Activated CD4-positive, alpha-beta T cell treated with anti-CD3 and anti-CD28 coated beads, Interleukin-2, amount 10 ng/mL, durations not matched to agents 24 days and 14 days (primary cell): ENCODE data around the gene CTNNA3. TPM values are rescaled to one million over a fixed set of nuclear protein-coding genes. Genes with fewer than 3 reads are reported as not detected.

Experiments
- DNase-seq: peaks from one replicate; pipeline ENCODE4 v3.0.0; 2022
- H3K27ac Mint-ChIP-seq: one replicate; pipeline ENCODE4 v1.8.0; 2022; ENCODE audit warnings: mild to moderate bottlenecking, mixed read lengths
- H3K27me3 Mint-ChIP-seq: one replicate; pipeline ENCODE4 v1.8.0; 2022; ENCODE audit warnings: mixed read lengths
- H3K36me3 Mint-ChIP-seq: one replicate; pipeline ENCODE4 v1.8.0; 2022; ENCODE audit warnings: low read depth, mild to moderate bottlenecking, mixed read lengths
- H3K4me1 Mint-ChIP-seq: one replicate; pipeline ENCODE4 v1.8.0; 2021; ENCODE audit warnings: mixed read lengths
- H3K4me3 Mint-ChIP-seq: one replicate; pipeline ENCODE4 v1.8.0; 2022; ENCODE audit warnings: mild to moderate bottlenecking, moderate library complexity, mixed read lengths
- H3K9me3 Mint-ChIP-seq: one replicate; pipeline ENCODE4 v1.8.0; 2021; ENCODE audit warnings: mixed read lengths
- intact Hi-C: fragments of 100-400 bp; cut with micrococcal nuclease; formaldehyde crosslinking; loops from one replicate; pipeline ENCODE4 v1.15.1; 2023
- total RNA-seq: library from RNA; stranded (reverse); gene quantifications from 2 replicates; pipeline ENCODE4 v1.2.3, GENCODE V29; 2022

Gene CTNNA3
- total RNA-seq, 1 donor from 2014 or later, result not detected

DNA sequence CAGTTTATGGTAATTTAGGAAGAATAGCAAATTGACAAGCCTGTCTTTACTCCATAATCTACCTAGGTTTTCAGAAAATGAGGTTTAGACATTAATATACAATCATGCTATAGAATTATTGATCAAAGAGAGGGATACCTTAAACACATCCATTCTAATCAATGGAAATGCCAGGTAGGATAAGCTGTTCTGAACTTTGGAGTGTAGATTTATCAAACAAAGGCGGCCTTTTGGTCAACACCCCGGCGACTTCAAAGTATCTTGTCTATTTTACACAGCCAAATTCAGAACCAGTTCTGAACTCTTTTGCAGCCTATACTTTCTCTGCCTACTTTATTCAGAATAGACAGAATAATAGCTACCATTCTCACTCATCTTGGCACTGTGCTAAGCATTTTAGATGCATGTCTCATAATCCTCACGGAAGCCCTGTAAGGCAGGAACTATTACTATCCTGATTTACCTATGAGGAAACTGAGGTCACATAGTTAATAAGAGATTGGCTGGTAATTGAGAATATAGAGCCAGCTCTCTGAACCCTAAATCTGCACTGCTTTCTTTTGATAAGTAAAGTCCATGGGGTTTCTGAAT is 1412.0 kb downstream of the CTNNA3 start:
- H3K27me3 Mint-ChIP-seq, result no peaks in the 10 kb centered on the region
- H3K4me1 Mint-ChIP-seq, result no peaks in the 10 kb centered on the region
- intact Hi-C loops, result no loop called here
- no peaks in the 10 kb centered on the region for H3K36me3 Mint-ChIP-seq
- no peak overlapping the region for H3K27ac Mint-ChIP-seq
- no peak for DNase-seq
- no peak overlapping the region for H3K4me3 Mint-ChIP-seq
- no peaks in the 10 kb centered on the region for H3K9me3 Mint-ChIP-seq

DNA sequence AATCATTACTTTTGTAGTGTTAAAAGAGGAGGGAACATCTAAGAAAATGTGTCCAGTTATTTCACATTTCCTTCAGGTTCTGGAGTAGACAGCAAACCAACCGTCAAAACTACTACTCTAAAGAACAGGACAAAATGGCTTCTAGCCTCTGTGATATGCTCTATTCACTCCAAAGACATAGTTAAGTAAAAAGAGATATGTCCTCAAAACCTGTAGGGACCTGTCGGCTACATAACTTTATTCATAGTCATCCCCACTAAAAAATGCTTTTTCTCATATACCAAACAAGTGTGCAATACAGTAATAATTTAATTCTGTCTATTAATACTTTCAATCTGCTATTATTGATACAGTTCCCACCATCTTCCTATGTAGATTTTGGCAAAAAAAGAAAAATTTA is 1412.9 kb downstream of the CTNNA3 start:
- Mint-ChIP-seq H3K4me1 (no peaks in the 10 kb centered on the region), H3K27ac (no peak overlapping the region), H3K9me3 (no peaks in the 10 kb centered on the region), H3K27me3 (no peaks in the 10 kb centered on the region), H3K4me3 (no peak overlapping the region), H3K36me3 (no peaks in the 10 kb centered on the region)
- intact Hi-C loops, result no loop called here
- DNase-seq, result no peak

DNA sequence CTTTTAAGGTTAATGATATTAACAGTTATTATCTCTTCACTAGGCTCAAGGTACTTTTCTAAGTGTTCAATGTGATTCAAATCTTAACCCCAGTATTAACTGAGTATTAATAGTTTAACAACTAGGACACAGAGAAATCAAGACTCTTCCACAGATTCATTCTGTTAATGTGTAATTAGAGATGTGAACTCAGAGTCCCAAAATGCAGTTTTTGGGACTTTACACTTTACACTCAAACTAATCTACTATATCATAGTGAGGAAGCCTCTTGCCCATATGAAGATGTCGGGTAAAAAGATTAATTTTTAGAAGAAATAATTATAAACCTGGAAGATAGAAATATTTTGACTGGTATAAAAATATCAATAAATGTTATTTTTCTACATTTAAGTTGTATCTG is 1414.7 kb downstream of the CTNNA3 start:
- Mint-ChIP-seq H3K27me3 (no peaks in the 10 kb centered on the region), H3K36me3 (no peaks in the 10 kb centered on the region), H3K27ac (no peak overlapping the region), H3K4me1 (no peaks in the 10 kb centered on the region), H3K4me3 (no peak overlapping the region), H3K9me3 (no peaks in the 10 kb centered on the region)
- intact Hi-C loops, result no loop called here
- no peak for DNase-seq

DNA sequence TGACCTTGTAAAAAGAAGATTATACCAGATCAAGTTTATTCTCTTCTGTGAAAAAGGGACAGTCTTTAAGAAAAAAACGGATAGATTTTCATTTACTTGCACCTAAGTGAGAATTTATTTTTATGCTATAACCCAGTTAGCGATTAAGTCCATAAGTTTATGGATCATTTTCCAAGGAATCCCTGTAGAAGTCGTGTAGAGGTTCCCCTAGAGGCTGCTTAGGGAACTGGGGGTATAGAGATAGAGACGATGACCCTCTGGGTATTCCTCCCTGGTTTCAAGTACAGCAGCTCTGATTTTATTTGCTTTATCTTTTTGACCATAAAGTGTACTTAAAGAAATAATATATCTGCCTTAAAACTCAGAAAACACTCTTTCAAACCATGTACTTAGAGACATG is 1418.5 kb downstream of the CTNNA3 start:
- intact Hi-C loops, result no loop called here
- no peaks in the 10 kb centered on the region for H3K36me3 Mint-ChIP-seq
- H3K27me3 Mint-ChIP-seq, result no peaks in the 10 kb centered on the region
- H3K9me3 Mint-ChIP-seq, result no peaks in the 10 kb centered on the region
- H3K4me3 Mint-ChIP-seq, result no peak overlapping the region
- no peaks in the 10 kb centered on the region for H3K4me1 Mint-ChIP-seq
- DNase-seq, result no peak
- H3K27ac Mint-ChIP-seq, result no peak overlapping the region

DNA sequence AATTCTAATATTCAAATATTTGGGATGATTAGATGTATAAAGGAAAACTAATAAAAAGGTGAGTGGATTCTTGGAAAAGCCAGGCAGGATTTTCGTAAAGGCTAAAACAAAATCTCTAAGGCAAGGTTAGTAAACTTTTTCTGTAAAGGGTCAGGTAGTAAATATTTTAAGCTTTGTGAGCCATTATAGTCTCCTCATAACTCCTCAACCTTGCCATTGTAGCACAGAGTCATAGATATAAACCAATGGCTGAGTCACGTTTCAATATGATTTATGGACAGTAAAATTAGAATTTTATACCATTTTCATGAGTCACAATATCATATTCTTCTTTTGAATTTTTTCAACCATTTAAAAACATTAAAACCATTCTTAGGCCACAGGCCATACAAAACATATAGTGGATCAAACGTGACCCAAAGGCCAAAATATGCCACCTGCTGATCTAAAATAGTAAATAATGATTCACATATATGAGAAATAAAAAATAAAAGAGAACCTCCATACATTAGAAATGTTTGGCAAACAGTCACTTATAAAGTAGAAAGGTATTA is 1422.0 kb downstream of the CTNNA3 start:
- no peaks in the 10 kb centered on the region for H3K27me3 Mint-ChIP-seq
- no peaks in the 10 kb centered on the region for H3K36me3 Mint-ChIP-seq
- H3K4me1 Mint-ChIP-seq, result no peaks in the 10 kb centered on the region
- no peak overlapping the region for H3K27ac Mint-ChIP-seq
- no peaks in the 10 kb centered on the region for H3K9me3 Mint-ChIP-seq
- intact Hi-C loops, result no loop called here
- DNase-seq, result no peak
- H3K4me3 Mint-ChIP-seq, result no peak overlapping the region

DNA sequence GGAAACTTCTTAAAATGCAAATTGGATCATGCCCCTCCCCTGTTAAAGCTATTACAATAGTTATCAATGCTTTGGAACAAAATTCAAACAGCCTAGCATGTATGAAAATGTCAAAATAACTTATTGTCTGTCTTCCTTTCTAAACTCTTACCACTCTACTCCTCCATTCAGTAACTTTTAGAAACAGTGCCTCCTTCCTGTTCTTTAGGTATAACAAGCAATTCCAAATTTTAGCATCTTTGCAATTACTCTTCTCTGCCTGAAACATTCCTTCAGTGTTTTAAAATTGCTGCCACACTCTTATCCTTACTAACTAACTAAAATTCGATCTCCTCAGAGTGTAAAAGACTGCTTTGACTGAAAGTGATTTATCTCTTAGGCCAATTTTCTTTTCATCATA is 1430.6 kb downstream of the CTNNA3 start:
- Mint-ChIP-seq H3K27me3 (no peaks in the 10 kb centered on the region), H3K4me3 (no peak overlapping the region), H3K9me3 (no peaks in the 10 kb centered on the region), H3K27ac (no peak overlapping the region), H3K36me3 (no peaks in the 10 kb centered on the region), H3K4me1 (no peaks in the 10 kb centered on the region)
- DNase-seq, result no peak
- intact Hi-C loops, result no loop called here

DNA sequence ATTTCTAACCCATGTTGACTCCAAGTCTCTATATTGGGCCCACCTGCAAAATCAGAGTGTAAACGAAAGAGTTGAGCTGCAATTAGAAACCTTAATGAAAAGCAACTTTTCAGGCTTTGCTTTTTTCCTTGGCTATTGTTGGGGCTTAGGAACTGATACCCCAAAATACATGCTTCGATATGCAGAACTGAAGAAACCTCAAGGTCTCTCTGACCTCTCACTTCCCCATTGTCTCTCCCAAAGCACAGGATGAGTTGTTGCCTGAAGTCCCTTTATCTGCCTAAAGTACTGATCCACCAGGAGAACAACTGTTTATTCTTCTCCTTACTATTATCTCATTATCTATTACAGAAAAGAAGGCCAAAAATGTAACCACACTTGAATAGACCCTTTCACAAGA is 1436.2 kb downstream of the CTNNA3 start:
- intact Hi-C loops, result no loop called here
- no peak overlapping the region for H3K4me3 Mint-ChIP-seq
- no peaks in the 10 kb centered on the region for H3K4me1 Mint-ChIP-seq
- no peaks in the 10 kb centered on the region for H3K36me3 Mint-ChIP-seq
- no peaks in the 10 kb centered on the region for H3K9me3 Mint-ChIP-seq
- no peak for DNase-seq
- H3K27ac Mint-ChIP-seq, result no peak overlapping the region
- no peaks in the 10 kb centered on the region for H3K27me3 Mint-ChIP-seq

DNA sequence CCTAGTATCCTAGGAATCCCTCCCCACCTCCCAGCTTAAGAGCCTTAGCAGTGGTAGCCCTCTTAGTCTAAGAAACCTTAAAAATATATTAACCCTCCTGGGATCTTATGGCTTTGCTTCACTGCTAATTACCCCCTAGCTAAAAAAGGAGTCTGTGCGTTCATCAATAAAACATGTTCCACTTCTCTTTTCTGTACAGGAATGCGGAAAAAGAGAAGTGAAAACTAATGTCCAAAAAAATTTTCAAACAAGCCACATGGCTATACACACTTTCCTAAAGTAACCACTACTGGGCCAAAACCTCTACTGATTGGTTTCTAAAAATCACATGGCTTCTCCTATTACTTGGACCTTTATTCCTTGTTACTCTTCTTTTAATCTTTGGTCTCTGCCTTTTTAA is 1437.3 kb downstream of the CTNNA3 start:
- no peak for DNase-seq
- no peaks in the 10 kb centered on the region for H3K9me3 Mint-ChIP-seq
- no peaks in the 10 kb centered on the region for H3K36me3 Mint-ChIP-seq
- H3K4me3 Mint-ChIP-seq, result no peak overlapping the region
- intact Hi-C loops, result no loop called here
- H3K27me3 Mint-ChIP-seq, result no peaks in the 10 kb centered on the region
- H3K4me1 Mint-ChIP-seq, result no peaks in the 10 kb centered on the region
- no peak overlapping the region for H3K27ac Mint-ChIP-seq

DNA sequence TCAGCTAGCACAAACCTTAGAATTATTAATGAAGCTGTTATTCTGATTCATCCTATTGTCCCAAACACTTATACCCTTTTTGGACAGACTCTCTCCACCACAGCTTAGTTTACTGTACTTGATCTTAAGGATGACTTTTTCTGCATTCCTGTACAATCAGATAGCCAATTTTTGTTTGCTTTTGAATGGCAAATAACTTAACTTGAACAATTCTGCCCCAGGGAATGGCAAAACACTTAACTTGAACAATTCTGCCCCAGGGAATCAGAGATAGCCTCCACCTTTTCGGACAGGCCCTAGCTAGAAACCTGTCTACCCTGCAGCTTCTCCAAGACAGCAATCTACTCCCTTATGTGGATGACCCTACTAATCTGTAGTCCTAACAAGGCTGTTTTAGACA is 1438.2 kb downstream of the CTNNA3 start:
- no peaks in the 10 kb centered on the region for H3K36me3 Mint-ChIP-seq
- no peaks in the 10 kb centered on the region for H3K27me3 Mint-ChIP-seq
- intact Hi-C loops, result no loop called here
- H3K4me1 Mint-ChIP-seq, result no peaks in the 10 kb centered on the region
- no peak overlapping the region for H3K27ac Mint-ChIP-seq
- no peak overlapping the region for H3K4me3 Mint-ChIP-seq
- DNase-seq, result no peak
- no peaks in the 10 kb centered on the region for H3K9me3 Mint-ChIP-seq

DNA sequence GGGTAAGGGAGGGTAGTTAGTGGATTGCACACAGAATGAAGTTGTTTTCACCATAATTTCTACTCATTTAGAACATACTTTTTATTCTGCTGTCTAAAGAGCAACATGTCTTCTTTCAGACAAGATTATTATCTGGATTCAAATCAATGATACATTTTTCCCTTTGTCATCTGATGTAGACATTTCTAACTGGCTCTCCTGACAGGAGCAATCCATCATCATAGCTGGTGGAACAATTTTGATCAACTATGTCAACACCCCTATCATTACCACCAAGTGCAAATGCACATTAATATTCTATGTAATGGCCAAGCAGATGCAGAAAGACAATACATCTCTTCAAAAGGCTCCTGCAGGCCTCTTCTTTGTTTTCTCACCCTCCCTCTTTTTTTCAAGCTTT is 1443.0 kb downstream of the CTNNA3 start:
- no peaks in the 10 kb centered on the region for H3K9me3 Mint-ChIP-seq
- H3K36me3 Mint-ChIP-seq, result no peaks in the 10 kb centered on the region
- H3K4me1 Mint-ChIP-seq, result no peaks in the 10 kb centered on the region
- H3K4me3 Mint-ChIP-seq, result no peak overlapping the region
- no peak for DNase-seq
- no peak overlapping the region for H3K27ac Mint-ChIP-seq
- intact Hi-C loops, result no loop called here
- no peaks in the 10 kb centered on the region for H3K27me3 Mint-ChIP-seq

DNA sequence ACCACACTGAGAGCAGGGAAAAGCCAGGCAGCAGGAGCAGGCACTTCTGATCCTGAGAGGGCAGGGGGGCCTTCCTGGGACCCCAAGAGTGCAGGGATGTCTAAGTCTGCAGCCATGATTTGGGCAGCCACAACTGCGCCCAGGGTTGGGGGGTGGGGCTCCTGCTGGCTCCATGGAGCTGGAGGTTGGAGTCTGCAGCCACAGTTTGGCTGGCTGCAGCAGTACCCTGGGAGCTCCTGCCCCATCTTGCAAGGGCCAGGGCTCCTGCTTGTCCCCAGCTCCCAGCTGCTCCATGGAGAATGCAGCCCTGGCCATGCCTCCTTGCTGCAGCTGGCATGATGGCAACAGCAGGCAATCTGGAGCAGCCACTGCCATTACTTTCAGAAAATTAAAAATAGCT is 1449.8 kb downstream of the CTNNA3 start:
- no peaks in the 10 kb centered on the region for H3K9me3 Mint-ChIP-seq
- H3K4me3 Mint-ChIP-seq, result no peak overlapping the region
- intact Hi-C loops, result no loop called here
- H3K27ac Mint-ChIP-seq, result no peak overlapping the region
- DNase-seq, result no peak
- H3K4me1 Mint-ChIP-seq, result no peaks in the 10 kb centered on the region
- no peaks in the 10 kb centered on the region for H3K27me3 Mint-ChIP-seq
- H3K36me3 Mint-ChIP-seq, result no peaks in the 10 kb centered on the region

DNA sequence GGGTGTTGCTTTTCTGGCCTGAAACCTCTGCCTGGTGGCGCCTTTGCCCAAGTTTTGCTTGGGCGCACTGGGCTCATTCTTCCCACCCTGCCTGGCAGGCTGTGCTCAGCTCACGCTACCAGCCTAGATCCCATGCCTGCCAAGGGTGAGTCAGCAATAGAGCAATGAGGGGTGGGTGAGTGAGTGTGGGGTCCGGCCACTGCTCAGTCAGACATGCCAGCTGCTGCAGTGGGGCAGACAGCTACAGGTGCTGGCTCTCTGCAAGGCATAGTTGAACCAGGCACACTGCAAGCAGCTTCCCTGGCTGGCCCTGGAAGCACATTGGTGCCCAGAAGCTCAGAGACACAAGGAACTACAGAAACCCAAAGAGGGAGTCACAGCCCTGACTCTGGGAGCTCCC is 1451.0 kb downstream of the CTNNA3 start:
- no peak for DNase-seq
- H3K4me3 Mint-ChIP-seq, result no peak overlapping the region
- intact Hi-C loops, result no loop called here
- H3K4me1 Mint-ChIP-seq, result no peaks in the 10 kb centered on the region
- no peaks in the 10 kb centered on the region for H3K27me3 Mint-ChIP-seq
- no peaks in the 10 kb centered on the region for H3K9me3 Mint-ChIP-seq
- no peak overlapping the region for H3K27ac Mint-ChIP-seq
- H3K36me3 Mint-ChIP-seq, result no peaks in the 10 kb centered on the region

DNA sequence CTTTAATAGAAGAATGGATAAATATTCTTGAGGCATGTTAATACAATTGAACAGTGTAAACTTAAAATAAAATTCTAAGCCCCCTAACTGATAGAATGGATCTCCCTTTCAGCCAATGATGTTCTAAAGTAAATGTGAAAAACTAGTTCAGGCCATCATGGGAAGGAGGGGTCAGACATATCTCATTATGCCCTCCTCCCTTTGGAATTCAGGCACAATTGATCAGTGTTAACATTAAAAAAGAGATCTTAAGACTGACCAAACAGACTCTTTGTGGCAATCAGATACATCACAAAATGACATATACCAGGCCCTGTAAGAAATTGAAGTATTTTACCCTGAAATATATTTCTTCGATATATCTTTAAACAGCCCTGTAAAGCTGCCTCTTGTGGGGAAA is 1453.1 kb downstream of the CTNNA3 start:
- Mint-ChIP-seq H3K27me3 (no peaks in the 10 kb centered on the region), H3K36me3 (no peaks in the 10 kb centered on the region), H3K4me3 (no peak overlapping the region), H3K27ac (no peak overlapping the region), H3K9me3 (no peaks in the 10 kb centered on the region), H3K4me1 (no peaks in the 10 kb centered on the region)
- no peak for DNase-seq
- intact Hi-C loops, result no loop called here

DNA sequence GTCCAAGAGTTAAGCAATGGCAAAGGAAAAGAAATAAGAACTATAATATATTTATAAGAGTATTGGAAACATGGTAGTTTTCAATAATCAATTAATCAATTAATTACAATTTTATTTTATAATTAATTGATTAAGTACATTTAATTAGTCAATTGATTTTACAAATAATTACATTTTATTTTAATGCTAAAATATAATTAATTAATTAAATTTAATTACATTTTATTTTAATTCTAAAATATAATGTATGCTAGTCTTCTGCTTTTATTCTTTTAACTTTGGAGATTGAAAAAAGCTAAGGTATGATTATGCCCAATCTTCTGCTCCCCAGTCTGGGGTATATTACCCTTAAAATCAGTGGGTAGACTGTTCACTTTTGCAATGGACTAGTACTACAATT is 1456.9 kb downstream of the CTNNA3 start:
- no peak for DNase-seq
- Mint-ChIP-seq H3K4me1 (no peaks in the 10 kb centered on the region), H3K4me3 (no peak overlapping the region), H3K9me3 (no peaks in the 10 kb centered on the region), H3K27ac (no peak overlapping the region), H3K27me3 (no peaks in the 10 kb centered on the region), H3K36me3 (no peaks in the 10 kb centered on the region)
- intact Hi-C loops, result no loop called here

DNA sequence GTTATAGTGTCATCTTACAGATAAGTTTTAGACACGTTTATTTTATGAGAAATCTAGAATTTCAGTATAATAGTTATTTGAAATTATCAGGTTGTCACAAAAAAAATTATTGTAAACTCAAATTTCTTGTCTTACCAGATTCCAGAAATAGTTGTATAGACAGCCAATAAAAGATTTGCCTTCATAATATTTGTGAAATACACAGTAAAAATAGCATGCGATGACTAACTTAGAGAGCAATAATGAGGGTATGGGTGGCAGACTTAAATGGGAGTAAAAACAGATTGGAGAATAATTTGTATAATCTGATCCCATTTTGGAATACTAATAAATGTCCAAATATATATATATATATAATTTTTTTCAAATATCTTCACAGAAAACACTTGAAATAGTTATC is 1457.7 kb downstream of the CTNNA3 start:
- Mint-ChIP-seq H3K27ac (no peak overlapping the region), H3K36me3 (no peaks in the 10 kb centered on the region), H3K27me3 (no peaks in the 10 kb centered on the region), H3K9me3 (no peaks in the 10 kb centered on the region), H3K4me3 (no peak overlapping the region), H3K4me1 (no peaks in the 10 kb centered on the region)
- no peak for DNase-seq
- intact Hi-C loops, result no loop called here
